Measurements from ENCODE around the gene PHOSPHO1.

DNA sequence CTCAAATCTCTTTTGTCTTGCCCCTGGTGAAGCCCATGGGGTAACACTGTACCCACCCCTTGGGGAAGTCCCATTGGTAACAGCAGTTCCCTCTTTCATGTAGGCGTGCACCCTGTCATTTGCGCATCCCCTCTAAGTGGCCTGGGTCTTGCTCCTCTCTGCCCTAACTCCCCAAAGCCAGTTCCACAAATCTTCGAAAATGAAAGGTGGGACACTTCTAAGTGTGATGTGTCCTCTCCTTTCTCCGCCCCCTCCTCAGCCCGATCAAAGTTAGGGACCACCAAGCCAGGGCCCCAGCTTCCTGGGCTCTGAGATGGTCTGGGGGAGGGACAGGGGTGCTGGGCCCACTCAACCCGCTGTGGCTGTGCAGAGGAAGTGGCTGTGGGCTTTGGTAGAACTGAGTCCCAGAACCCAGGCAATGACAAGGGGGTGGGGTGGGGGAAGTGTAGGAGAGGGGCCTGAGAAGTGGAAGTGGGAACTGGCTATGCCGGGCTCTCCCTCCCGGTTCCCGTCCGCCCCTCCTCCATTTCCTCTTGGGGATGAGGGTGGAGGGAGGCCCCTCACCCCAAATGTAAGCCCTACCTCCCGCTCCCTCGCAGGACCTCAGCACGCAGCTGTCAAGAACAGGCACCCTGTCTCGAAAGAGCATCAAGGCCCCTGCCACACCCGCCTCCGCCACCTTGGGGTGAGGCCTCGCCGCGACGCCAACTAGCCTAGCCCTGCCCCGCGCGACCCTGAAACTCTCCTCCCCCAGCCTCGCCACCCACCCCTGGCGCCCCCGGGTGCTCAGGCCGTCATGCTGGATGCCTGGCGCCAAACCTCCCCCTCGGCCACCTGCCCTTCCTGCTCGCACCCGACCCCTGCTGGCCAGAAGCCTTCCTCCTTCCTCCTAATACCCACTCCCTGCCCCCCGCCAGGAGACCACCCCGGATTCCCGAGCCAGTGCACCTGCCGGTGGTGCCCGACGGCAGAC is 11.4 kb downstream of the PHOSPHO1 start:
- TF ChIP-seq GATA2 (IDR thresholded peaks at IDR 0.05; ENCODE audit: low read depth, low read length) (no peak), GATA3 (IDR thresholded peaks at IDR 0.05; ENCODE audit: low read depth, low read length) (no peak)

Data from SH-SY5Y (cell line).